ENCODE measurements around the gene SLFN11.
"Not testable (repeated sequence)": the region's sequence is repeated elsewhere in the genome, so short reads cannot be mapped to it uniquely, and the experiment has no call there.

The SLFN11 gene

GRCh38 chr17:35368081-35368830 lies 5.2 kb downstream of the SLFN11 start:
- in situ Hi-C loops (cut with MboI; ENCODE audit: low sequenced_read_pairs): no loop called here

GRCh38 chr17:35361027-35361426 lies 12.4 kb downstream of the SLFN11 start:
- in situ Hi-C loops (cut with MboI; ENCODE audit: low sequenced_read_pairs): no loop called here

GRCh38 chr17:35359398-35359797 lies 14.0 kb downstream of the SLFN11 start:
- in situ Hi-C loops (cut with MboI; ENCODE audit: low sequenced_read_pairs): no loop called here

GRCh38 chr17:35352284-35352683 lies 21.1 kb downstream of the SLFN11 start:
- in situ Hi-C loops (cut with MboI; ENCODE audit: low sequenced_read_pairs): no loop called here

- in situ Hi-C loops (cut with MboI; ENCODE audit: low sequenced_read_pairs): no loop called here
These were observed 22.9 kb downstream of the SLFN11 start for GRCh38 chr17:35350493-35350892.

GRCh38 chr17:35345926-35346771 lies 27.3 kb downstream of the SLFN11 start:
- in situ Hi-C loops (cut with MboI; ENCODE audit: low sequenced_read_pairs): no loop called here

GRCh38 chr17:35345445-35345925 lies 27.9 kb downstream of the SLFN11 start:
- in situ Hi-C loops (cut with MboI; ENCODE audit: low sequenced_read_pairs): no loop called here

- in situ Hi-C loops (cut with MboI; ENCODE audit: low sequenced_read_pairs): no loop called here
These were observed 29.2 kb downstream of the SLFN11 start for GRCh38 chr17:35344262-35344661.

GRCh38 chr17:35342276-35342675 lies 31.1 kb downstream of the SLFN11 start:
- in situ Hi-C loops (cut with MboI; ENCODE audit: low sequenced_read_pairs): no loop called here

- in situ Hi-C loops (cut with MboI; ENCODE audit: low sequenced_read_pairs): no loop called here
These were observed 31.9 kb downstream of the SLFN11 start for GRCh38 chr17:35341411-35341992.

GRCh38 chr17:35338230-35338629 lies 35.2 kb downstream of the SLFN11 start:
- in situ Hi-C loops (cut with MboI; ENCODE audit: low sequenced_read_pairs): no loop called here

- in situ Hi-C loops (cut with MboI; ENCODE audit: low sequenced_read_pairs): no loop called here
These were observed 36.1 kb downstream of the SLFN11 start for GRCh38 chr17:35337364-35337763.

GRCh38 chr17:35333578-35333977 lies 39.8 kb downstream of the SLFN11 start:
- in situ Hi-C loops (cut with MboI; ENCODE audit: low sequenced_read_pairs): not testable (repeated sequence)

GRCh38 chr17:35322749-35323148 lies 50.7 kb downstream of the SLFN11 start:
- in situ Hi-C loops (cut with MboI; ENCODE audit: low sequenced_read_pairs): no loop called here

GRCh38 chr17:35315971-35316370 lies 57.5 kb downstream of the SLFN11 start:
- in situ Hi-C loops (cut with MboI; ENCODE audit: low sequenced_read_pairs): no loop called here

- in situ Hi-C loops (cut with MboI; ENCODE audit: low sequenced_read_pairs): no loop called here
These were observed 58.1 kb downstream of the SLFN11 start for GRCh38 chr17:35315283-35315682.

- in situ Hi-C loops (cut with MboI; ENCODE audit: low sequenced_read_pairs): loop anchor here (5.0 kb wide), 1 partner anchor 223 kb away; the partner anchor contains the start of gene SLFN12L
These were observed 58.8 kb downstream of the SLFN11 start for GRCh38 chr17:35314415-35315216.

- in situ Hi-C loops (cut with MboI; ENCODE audit: low sequenced_read_pairs): loop anchor here (5.0 kb wide), 1 partner anchor 223 kb away; the partner anchor contains the start of gene SLFN12L
These were observed 59.5 kb downstream of the SLFN11 start for GRCh38 chr17:35313875-35314409.

GRCh38 chr17:35312790-35313711 lies 60.4 kb downstream of the SLFN11 start:
- in situ Hi-C loops (cut with MboI; ENCODE audit: low sequenced_read_pairs): loop anchor here (5.0 kb wide), 1 partner anchor 224 kb away; the partner anchor contains the start of gene SLFN12L

All from HL-60/S4 (cell line).